Gastrocnemius medialis (tissue), 4 donors: Measurements from ENCODE around the gene ISOC2.

Experiments used
- POLR2A ChIP-seq, 2 donors: fragments of 450-650 bp; IDR thresholded peaks; one replicate each; pipeline ENCODE4 v1.6.1; 2017; ENCODE audit warnings: antibody characterized with exemption in 2 of 2, mild to moderate bottlenecking in 2 of 2, moderate library complexity in 2 of 2
- TF ChIP-seq, protein P1 (sequence below), 5 experiments: fragments of 450-650 bp in 3 of 5; fragments of 200-600 bp in 2 of 5; sonication (generic) in 2 of 5; IDR thresholded peaks in 4 of 5; conservative IDR thresholded peaks in 1 of 5; 1 replicate in 4 of 5; 2 replicates in 1 of 5; pipeline ENCODE4 v1.5.1; 2016 to 2019; ENCODE audit warnings: antibody characterized with exemption in 5 of 5, mild to moderate bottlenecking in 3 of 5, moderate library complexity in 3 of 5

GRCh38 chr19:55489711-55490477, 28.5 kb upstream of the ISOC2 start:
- TF ChIP-seq, protein P1, sequence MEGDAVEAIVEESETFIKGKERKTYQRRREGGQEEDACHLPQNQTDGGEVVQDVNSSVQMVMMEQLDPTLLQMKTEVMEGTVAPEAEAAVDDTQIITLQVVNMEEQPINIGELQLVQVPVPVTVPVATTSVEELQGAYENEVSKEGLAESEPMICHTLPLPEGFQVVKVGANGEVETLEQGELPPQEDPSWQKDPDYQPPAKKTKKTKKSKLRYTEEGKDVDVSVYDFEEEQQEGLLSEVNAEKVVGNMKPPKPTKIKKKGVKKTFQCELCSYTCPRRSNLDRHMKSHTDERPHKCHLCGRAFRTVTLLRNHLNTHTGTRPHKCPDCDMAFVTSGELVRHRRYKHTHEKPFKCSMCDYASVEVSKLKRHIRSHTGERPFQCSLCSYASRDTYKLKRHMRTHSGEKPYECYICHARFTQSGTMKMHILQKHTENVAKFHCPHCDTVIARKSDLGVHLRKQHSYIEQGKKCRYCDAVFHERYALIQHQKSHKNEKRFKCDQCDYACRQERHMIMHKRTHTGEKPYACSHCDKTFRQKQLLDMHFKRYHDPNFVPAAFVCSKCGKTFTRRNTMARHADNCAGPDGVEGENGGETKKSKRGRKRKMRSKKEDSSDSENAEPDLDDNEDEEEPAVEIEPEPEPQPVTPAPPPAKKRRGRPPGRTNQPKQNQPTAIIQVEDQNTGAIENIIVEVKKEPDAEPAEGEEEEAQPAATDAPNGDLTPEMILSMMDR (IDR thresholded peaks at IDR 0.05 in 4 of 5, conservative IDR thresholded peaks at IDR 0.05 in 1 of 5) = no peak
- TF ChIP-seq POLR2A (IDR thresholded peaks at IDR 0.05) = no peak
